GM18511 (cell line): ENCODE measurements around the gene CHSY3.
"Not testable (repeated sequence)": the region's sequence is repeated elsewhere in the genome, so short reads cannot be mapped to it uniquely, and the experiment has no call there.

Experiments
- ATAC-seq: cut with Tn5 transposase; IDR thresholded peaks from one replicate; pipeline ENCODE4 v1.9.1; 2021; ENCODE audit warnings: mild to moderate bottlenecking, moderate library complexity; ENCODE audit not compliant: unreplicated experiment

CHSY3 gene

GRCh38 chr5:130151239-130151638, 247.0 kb downstream of the CHSY3 start:
- no peak for ATAC-seq

DNA sequence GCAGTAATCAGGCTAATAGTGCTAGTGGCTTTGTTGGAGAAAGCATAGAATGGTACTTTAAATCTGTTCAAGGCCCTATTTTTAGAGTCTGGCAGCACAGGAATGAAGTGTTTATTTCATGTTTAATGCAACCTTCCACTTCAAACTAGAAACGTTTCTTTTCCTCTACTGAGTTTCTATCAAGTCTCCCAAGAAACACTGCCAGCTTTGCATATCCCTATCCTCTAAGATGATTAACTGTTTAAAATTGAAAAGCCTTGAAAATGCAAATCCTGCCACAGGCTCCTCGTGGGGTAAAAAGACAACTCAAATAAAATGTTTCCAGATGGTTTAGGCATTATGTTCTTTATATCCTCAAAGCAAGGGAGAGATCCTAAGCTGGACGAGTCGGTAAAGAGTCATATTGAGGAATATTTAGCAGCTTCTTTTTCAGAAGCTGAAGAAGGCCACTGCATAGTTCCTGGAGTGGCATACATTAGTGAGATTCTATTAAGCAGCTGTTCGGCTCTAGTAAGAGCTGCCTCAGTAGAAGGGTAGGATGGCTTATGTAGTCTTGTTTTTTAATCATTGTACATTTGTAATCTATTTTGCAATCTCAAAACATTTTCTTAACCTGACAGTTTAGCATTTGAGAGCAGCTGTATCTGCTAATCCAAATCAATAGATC, 251.2 kb downstream of the CHSY3 start:
- ATAC-seq = no peak

- ATAC-seq = no peak
Measured at GRCh38 chr5:130158036-130158435, 253.8 kb downstream of the CHSY3 start.

DNA sequence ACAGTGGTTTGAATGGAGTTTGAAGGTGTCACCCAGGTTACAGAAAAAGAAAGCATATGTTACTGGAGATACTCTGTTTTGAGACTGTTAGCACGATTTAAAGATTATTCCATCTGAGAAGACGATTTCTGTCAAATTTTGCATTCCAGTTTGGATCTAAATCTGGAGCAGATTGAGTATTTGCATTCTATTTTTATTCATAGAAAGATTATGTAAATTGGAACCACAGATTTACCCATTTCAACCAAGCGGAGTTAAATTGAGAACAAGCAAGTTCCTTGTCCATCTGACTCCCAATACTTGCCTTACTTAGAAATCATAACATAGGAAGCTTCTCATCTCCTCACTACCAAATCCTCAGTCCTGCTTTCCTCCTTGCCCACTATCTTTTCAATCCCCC, 255.7 kb downstream of the CHSY3 start:
- ATAC-seq = no peak

DNA sequence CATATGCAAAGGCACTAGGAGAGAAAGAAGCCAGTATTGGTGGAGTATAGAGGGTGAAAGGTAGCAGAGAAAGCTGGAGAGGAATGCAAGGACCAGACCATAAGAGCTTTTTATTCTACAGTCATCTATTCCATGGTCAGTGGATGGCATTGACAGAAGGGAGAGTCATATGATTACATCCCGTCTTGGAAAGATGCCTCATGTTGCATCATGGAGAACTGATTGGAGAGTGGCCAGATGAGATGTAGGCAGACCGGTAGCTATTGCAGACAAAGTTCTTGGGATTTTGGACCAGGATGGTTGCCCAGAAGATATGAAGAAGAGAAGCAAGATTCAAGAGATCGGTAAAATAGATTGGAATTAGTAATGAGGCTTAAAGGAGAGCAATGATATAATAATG, 260.7 kb downstream of the CHSY3 start:
- ATAC-seq = no peak

DNA sequence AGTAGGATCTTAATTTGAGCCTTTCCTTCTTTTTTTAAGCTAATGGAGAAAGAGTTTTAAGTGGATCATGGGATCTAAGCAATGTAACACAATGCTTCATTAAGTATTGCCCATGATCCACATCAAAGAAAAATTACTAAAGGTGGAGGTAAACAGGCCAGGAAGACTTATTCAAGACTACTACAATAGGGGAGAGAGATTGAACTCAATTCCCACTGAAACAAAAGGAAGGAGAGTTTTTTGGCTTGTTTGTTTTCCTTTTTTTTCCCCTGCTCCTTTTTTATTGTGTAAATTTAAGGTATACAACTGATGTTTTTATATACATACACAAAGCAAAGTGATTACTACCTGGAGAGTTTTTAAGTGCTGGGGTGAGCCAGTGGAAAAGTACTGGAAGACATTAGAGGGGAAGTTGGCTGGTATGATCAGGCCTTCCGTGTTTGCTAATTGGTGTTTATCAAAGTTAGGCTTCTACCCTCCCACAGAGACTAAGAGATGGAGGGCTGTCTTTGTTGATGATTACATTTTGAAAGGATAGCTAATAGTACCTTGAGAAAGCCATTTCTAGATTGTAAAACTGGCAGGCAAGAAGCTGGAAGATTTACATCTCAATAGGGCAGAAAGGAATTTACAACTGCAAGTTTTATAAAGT, 262.7 kb downstream of the CHSY3 start:
- no peak for ATAC-seq

- no peak for ATAC-seq
Measured at GRCh38 chr5:130168211-130168610, 263.9 kb downstream of the CHSY3 start.

DNA sequence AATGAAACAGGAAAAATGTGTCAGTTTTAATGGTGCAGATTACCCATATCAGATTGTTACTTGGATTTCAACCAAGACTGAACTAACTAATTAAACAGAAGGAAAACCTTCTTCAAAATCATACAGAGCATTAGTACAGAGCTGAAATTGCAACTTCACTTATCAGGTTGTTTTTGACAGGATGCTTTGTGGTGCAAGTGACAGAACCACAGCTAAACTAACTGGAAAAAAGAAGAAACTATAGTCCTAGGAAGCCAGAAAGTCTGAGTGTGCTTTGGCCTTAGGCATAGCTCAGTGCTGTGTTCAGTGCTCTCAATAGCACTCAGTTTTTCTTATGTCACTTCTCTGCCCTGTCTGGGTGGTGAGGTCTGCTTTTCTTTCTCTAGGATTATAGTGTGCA, 267.4 kb downstream of the CHSY3 start:
- ATAC-seq = no peak

DNA sequence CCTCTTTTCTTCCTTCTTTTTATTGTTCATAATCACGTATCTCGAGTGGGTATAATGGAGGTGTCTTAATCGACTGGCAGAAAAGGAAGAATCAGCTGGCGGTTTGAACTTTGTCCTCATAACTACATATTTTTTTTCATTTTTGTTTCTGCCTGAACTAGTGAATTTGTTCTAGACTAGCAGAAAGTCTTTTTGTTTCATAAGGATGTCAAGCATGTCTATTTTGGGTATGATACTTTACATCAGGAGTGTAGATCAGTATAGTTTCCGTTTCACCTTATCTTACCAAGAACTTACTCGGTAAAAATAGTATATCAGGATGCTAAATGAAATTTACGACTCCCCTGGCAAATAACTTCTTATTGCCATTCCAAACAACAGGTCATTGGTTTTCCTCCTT, 278.9 kb downstream of the CHSY3 start:
- ATAC-seq = no peak

DNA sequence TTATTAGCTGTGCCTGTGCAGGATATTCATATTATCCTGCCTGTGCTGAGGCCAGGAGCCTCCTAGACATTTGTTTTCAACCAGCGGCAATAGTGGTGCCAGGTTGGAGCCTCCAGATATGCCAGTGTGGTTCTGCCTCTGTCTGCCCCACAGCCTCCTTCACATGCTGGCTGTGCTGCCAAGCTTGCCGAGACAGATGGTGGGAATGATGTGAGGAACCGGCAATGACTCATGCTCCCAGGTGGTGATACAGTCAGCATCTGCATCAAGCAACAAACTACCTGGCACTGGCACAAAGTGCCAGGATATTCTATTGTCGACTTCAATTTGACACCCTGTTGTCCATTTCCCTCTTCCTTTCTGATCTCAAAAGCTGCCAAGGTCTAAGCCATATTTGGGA, 285.7 kb downstream of the CHSY3 start:
- ATAC-seq = no peak

DNA sequence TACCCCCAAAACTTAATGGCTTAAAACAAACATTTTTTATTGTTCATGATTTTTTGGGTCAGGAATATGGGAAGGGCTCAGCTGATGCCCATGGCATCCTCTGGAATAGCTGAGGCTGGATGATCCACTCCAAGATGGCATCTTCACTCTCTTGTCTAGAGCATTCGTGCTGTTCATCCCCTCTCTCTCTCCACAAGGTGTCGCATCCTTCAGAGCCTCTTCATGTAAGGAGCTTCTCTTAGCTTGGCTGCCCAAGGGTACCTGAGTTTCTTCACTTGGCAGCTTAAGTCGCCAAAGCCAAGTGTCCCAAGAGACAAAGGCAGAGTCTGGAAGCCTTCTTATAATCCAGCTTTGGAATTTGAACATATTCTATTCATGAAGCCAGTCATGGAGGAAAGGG, 294.7 kb downstream of the CHSY3 start:
- peak; percentile 77 for ATAC-seq

GRCh38 chr5:130206686-130207085, 302.4 kb downstream of the CHSY3 start:
- no peak for ATAC-seq

- ATAC-seq = no peak
Measured at GRCh38 chr5:130213607-130214006, 309.3 kb downstream of the CHSY3 start.

DNA sequence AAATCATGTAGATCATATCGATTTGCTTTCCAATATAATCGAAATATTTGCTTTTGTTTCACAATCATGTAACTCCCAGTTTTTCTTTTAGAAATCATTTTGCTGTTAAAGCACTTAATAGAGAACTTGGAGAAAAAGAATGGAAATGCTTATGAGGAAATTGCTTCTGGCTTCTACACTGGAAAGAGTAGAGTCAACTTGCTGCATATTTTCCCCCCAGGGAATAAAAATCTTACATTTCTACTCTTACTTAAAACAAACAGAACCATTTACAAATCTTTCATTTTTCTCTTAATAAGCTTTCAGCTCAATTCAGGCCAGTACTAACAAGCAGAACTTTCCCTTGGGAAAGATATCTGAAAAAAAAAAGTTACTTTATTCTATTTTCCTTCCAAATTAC, 312.0 kb downstream of the CHSY3 start:
- no peak for ATAC-seq

DNA sequence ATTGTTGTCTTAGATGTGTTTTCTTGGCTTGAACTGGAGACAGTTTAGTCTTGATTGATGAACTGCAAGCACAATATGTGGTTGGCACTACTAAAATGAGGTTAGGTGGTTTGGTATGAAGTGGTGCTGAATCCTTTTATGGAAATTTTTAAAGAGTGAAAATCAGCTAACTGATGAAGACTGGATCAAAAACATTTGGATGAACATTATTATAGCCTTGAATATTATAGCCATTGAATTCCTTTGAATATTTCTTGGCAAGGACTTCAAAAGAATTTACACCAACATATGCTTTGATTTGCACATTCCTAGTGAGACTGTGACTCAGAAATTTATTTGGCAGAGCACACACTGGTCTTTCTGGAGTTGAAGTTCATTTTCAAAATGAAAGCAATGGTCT, 318.3 kb downstream of the CHSY3 start:
- ATAC-seq = no peak

- not testable (repeated sequence) for ATAC-seq
Measured at GRCh38 chr5:130226556-130226955, 322.3 kb downstream of the CHSY3 start.

GRCh38 chr5:130227699-130228098, 323.4 kb downstream of the CHSY3 start:
- no peak for ATAC-seq

DNA sequence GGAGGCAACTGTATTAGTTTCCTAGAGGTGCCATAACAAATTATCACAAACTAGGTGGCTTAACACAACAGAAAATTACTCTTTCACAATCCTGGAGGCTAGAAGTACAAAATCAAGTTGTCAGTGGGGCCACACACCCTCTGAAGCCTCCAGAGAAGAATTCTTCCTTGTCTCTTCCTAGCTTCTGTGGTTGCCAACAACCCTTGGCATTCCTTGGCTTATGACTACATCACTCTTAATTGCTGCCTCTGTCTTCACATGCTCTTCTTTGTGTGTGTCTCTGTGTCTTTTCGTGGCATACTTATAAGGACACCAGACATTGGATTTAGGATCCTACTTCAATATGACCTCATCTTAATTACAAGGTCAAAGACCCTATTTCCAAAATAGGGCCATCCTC, 327.5 kb downstream of the CHSY3 start:
- ATAC-seq = no peak

- no peak for ATAC-seq
Measured at GRCh38 chr5:130234816-130235215, 330.6 kb downstream of the CHSY3 start.
